ENCODE measurements around the gene LIN7A.
A peak's percentile ranks its signal among the peaks of the same experiment; 100 is the strongest.

Gene LIN7A

DNA sequence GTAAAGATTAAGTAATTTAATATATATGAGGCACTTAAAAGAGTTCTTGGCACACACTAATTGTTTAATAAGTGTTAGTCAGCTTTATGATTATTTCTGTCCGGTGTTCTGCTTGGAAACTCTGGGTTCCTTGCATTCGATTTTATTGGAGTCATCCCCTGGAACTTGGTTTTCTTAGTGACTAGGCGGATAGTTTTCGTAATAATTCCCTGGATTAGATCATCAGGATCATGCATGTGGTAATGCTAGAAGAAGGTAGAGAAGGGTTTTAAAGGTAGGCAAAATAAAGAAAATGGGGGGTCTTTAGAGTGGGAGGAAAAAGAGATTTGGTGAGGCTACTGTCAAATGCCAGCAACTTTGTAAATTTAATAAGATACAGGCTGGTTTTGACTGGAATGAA, 132.6 kb downstream of the LIN7A start:
- Histone ChIP-seq H3K4me2 (ENCODE audit: low read length, poor library complexity, severe bottlenecking) (no peak overlapping the region), H3K18ac (ENCODE audit: low read depth in 1 of 2, low read length in 2 of 2) (no peak overlapping the region), H3K36me3 (ENCODE audit: control insufficient read depth in 1 of 2, insufficient read depth in 2 of 2, low read depth in 1 of 2, low read length in 2 of 2) (no peaks in the 10 kb centered on the region), H2BK5ac (ENCODE audit: low read depth, low read length, poor library complexity, severe bottlenecking) (no peak overlapping the region), H2AK5ac (ENCODE audit: low read length, severe bottlenecking) (no peak overlapping the region), H3K79me1 (replicated peaks; ENCODE audit: low read length, poor library complexity, severe bottlenecking) (no peaks in the 10 kb centered on the region), H3K27me3 (ENCODE audit: control insufficient read depth in 1 of 2, insufficient read depth in 1 of 2, low read length in 2 of 2) (no peaks in the 10 kb centered on the region), H3K14ac (ENCODE audit: low read length in 2 of 2) (no peak overlapping the region), H3K4me3 (ENCODE audit: insufficient read depth in 1 of 2, low read depth in 1 of 2, low read length in 2 of 2) (no peak overlapping the region), H4K91ac (ENCODE audit: low read length) (no peak overlapping the region), H3K27ac (ENCODE audit: low read length, poor library complexity, severe bottlenecking) (no peak overlapping the region), H2BK15ac (ENCODE audit: low read depth, poor library complexity, severe bottlenecking) (no peak overlapping the region), H4K8ac (ENCODE audit: low read length) (no peak overlapping the region), H3K4me1 (ENCODE audit: control insufficient read depth, insufficient read depth, low read depth, low read length) (no peaks in the 10 kb centered on the region), H2AFZ (ENCODE audit: low read depth, low read length) (no peak overlapping the region), H2BK120ac (ENCODE audit: low read depth, low read length) (no peak overlapping the region), H3K23ac (ENCODE audit: low read length in 2 of 2) (no peak overlapping the region), H2BK12ac (ENCODE audit: low read length in 2 of 2) (no peak overlapping the region), H3K9ac (ENCODE audit: low read length) (no peak overlapping the region), H3K9me3 (ENCODE audit: control insufficient read depth, low read length) (no peaks in the 10 kb centered on the region), H3K4ac (ENCODE audit: low read depth in 1 of 2, low read length in 2 of 2) (no peak overlapping the region)
- DNase-seq, result no peak
- WGBS, result 96% methylated on average over 4 of the region's 4 CpGs

DNA sequence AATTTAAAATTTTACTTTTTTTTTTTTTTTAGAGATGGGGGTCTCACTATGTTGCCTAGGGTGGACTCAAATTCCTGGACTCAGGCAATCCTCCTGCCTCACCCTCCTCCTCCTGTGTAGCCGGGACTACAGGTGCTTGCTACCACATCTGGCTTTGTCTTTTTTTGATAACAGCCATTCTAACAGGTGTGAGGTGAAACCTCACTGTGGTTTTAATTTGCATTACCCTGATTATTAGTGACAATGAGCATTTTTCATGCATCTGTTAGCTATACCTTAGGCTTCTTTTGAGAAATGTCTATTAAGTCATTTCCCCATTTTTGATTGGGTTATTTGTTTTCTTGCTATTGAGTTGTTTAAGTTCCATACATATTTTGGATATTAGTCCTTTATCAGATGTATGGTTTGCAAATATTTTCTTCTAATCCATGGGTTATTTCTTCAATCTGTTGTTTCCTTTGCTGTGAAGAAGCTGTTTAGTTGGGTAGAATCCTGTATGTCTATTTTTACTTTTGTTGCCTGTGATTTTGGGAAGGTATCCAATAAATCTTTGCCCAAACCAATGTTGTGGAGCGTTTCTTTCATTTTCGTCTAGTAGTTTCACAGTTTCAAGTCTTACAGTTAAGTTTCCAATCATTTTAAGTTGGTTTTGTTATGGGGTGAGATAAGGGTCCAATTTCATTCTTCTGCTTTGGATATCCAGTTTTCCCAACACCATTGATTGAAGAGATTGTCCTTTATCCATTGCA, 134.9 kb downstream of the LIN7A start:
- no peak overlapping the region for H3K14ac ChIP-seq (ENCODE audit: low read length in 2 of 2)
- no peaks in the 10 kb centered on the region for H3K79me1 ChIP-seq (replicated peaks; ENCODE audit: low read length, poor library complexity, severe bottlenecking)
- H2BK15ac ChIP-seq (ENCODE audit: low read depth, poor library complexity, severe bottlenecking), result no peak overlapping the region
- H2AK5ac ChIP-seq (ENCODE audit: low read length, severe bottlenecking), result no peak overlapping the region
- H3K4me3 ChIP-seq (ENCODE audit: insufficient read depth in 1 of 2, low read depth in 1 of 2, low read length in 2 of 2), result no peak overlapping the region
- H3K18ac ChIP-seq (ENCODE audit: low read depth in 1 of 2, low read length in 2 of 2), result peak overlapping the region in 1 of 2 experiments; percentile 21
- no peak overlapping the region for H3K4ac ChIP-seq (ENCODE audit: low read depth in 1 of 2, low read length in 2 of 2)
- no peak overlapping the region for H2AFZ ChIP-seq (ENCODE audit: low read depth, low read length)
- peaks cover 0 to 3% of the 10 kb centered on the region in 2 experiments for H3K36me3 ChIP-seq (ENCODE audit: control insufficient read depth in 1 of 2, insufficient read depth in 2 of 2, low read depth in 1 of 2, low read length in 2 of 2)
- H3K4me1 ChIP-seq (ENCODE audit: control insufficient read depth, insufficient read depth, low read depth, low read length), result no peaks in the 10 kb centered on the region
- no peak overlapping the region for H3K4me2 ChIP-seq (ENCODE audit: low read length, poor library complexity, severe bottlenecking)
- H3K9ac ChIP-seq (ENCODE audit: low read length), result no peak overlapping the region
- H4K8ac ChIP-seq (ENCODE audit: low read length), result no peak overlapping the region
- H2BK5ac ChIP-seq (ENCODE audit: low read depth, low read length, poor library complexity, severe bottlenecking), result no peak overlapping the region
- no peaks in the 10 kb centered on the region for H3K9me3 ChIP-seq (ENCODE audit: control insufficient read depth, low read length)
- H4K91ac ChIP-seq (ENCODE audit: low read length), result no peak overlapping the region
- H3K23ac ChIP-seq (ENCODE audit: low read length in 2 of 2), result no peak overlapping the region
- no peak for DNase-seq
- H2BK120ac ChIP-seq (ENCODE audit: low read depth, low read length), result no peak overlapping the region
- H2BK12ac ChIP-seq (ENCODE audit: low read length in 2 of 2), result no peak overlapping the region
- H3K27me3 ChIP-seq (ENCODE audit: control insufficient read depth in 1 of 2, insufficient read depth in 1 of 2, low read length in 2 of 2), result no peaks in the 10 kb centered on the region
- 92% methylated on average over 2 of the region's 3 CpGs for WGBS
- H3K27ac ChIP-seq (ENCODE audit: low read length, poor library complexity, severe bottlenecking), result no peak overlapping the region

DNA sequence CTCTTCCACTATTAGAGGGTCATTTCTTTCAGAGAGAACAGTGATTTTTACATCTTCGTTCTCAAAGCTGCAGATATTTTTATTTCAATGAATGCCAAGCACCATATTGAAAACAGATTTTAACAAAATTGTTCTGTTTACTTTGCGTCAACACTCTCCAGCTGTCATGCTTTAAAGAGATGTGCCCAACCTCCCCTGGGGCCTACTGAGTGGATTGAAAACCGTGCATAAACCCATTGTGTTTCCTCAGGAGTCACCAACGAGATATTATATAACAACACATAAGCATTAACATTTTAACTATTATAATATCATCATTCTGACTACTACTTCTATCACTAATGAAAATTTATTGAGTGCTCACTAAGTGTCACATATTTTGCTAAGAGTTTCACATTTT, 139.5 kb downstream of the LIN7A start:
- no peak overlapping the region for H3K23ac ChIP-seq (ENCODE audit: low read length in 2 of 2)
- no peak overlapping the region for H3K27ac ChIP-seq (ENCODE audit: low read length, poor library complexity, severe bottlenecking)
- H2BK12ac ChIP-seq (ENCODE audit: low read length in 2 of 2), result no peak overlapping the region
- WGBS, result 80% methylated on average over 4 of the region's 4 CpGs
- H3K4me2 ChIP-seq (ENCODE audit: low read length, poor library complexity, severe bottlenecking), result no peak overlapping the region
- no peaks in the 10 kb centered on the region for H3K27me3 ChIP-seq (ENCODE audit: control insufficient read depth in 1 of 2, insufficient read depth in 1 of 2, low read length in 2 of 2)
- no peaks in the 10 kb centered on the region for H3K9me3 ChIP-seq (ENCODE audit: control insufficient read depth, low read length)
- no peak overlapping the region for H2BK15ac ChIP-seq (ENCODE audit: low read depth, poor library complexity, severe bottlenecking)
- H2AK5ac ChIP-seq (ENCODE audit: low read length, severe bottlenecking), result no peak overlapping the region
- no peak overlapping the region for H2BK120ac ChIP-seq (ENCODE audit: low read depth, low read length)
- H3K36me3 ChIP-seq (ENCODE audit: control insufficient read depth in 1 of 2, insufficient read depth in 2 of 2, low read depth in 1 of 2, low read length in 2 of 2), result peaks cover 0 to 3% of the 10 kb centered on the region in 2 experiments
- no peak overlapping the region for H3K9ac ChIP-seq (ENCODE audit: low read length)
- no peak overlapping the region for H4K91ac ChIP-seq (ENCODE audit: low read length)
- H3K4me1 ChIP-seq (ENCODE audit: control insufficient read depth, insufficient read depth, low read depth, low read length), result no peaks in the 10 kb centered on the region
- H3K79me1 ChIP-seq (replicated peaks; ENCODE audit: low read length, poor library complexity, severe bottlenecking), result no peaks in the 10 kb centered on the region
- H3K4ac ChIP-seq (ENCODE audit: low read depth in 1 of 2, low read length in 2 of 2), result no peak overlapping the region
- no peak for DNase-seq
- peak overlapping the region; percentile 31 for H2BK5ac ChIP-seq (ENCODE audit: low read depth, low read length, poor library complexity, severe bottlenecking)
- H3K14ac ChIP-seq (ENCODE audit: low read length in 2 of 2), result no peak overlapping the region
- no peak overlapping the region for H4K8ac ChIP-seq (ENCODE audit: low read length)
- H3K4me3 ChIP-seq (ENCODE audit: insufficient read depth in 1 of 2, low read depth in 1 of 2, low read length in 2 of 2), result no peak overlapping the region
- no peak overlapping the region for H2AFZ ChIP-seq (ENCODE audit: low read depth, low read length)
- H3K18ac ChIP-seq (ENCODE audit: low read depth in 1 of 2, low read length in 2 of 2), result no peak overlapping the region

DNA sequence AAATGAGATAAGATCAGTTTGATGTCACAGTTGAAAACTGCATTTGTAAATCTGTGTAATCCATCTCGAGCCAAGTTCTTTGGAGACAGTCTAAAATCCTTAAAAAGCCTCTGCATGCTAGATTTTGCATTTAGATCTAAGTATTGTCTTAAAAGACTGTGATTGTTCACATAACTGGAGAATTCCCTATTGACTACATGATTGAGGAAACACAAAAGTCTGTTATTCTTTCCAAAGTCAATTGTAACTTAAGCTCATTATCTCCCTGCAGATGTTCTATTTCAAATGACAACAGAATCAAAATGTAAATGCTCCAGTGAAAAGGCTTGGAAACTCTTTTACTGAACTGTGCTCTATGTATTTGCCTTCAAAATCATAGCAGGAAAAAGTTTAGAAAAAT, 143.2 kb downstream of the LIN7A start:
- H2AFZ ChIP-seq (ENCODE audit: low read depth, low read length), result no peak overlapping the region
- H3K27ac ChIP-seq (ENCODE audit: low read length, poor library complexity, severe bottlenecking), result no peak overlapping the region
- H4K91ac ChIP-seq (ENCODE audit: low read length), result no peak overlapping the region
- H2BK120ac ChIP-seq (ENCODE audit: low read depth, low read length), result no peak overlapping the region
- no peaks in the 10 kb centered on the region for H3K79me1 ChIP-seq (replicated peaks; ENCODE audit: low read length, poor library complexity, severe bottlenecking)
- H3K4me3 ChIP-seq (ENCODE audit: insufficient read depth in 1 of 2, low read depth in 1 of 2, low read length in 2 of 2), result no peak overlapping the region
- H4K8ac ChIP-seq (ENCODE audit: low read length), result no peak overlapping the region
- peaks cover 0 to 3% of the 10 kb centered on the region in 2 experiments for H3K36me3 ChIP-seq (ENCODE audit: control insufficient read depth in 1 of 2, insufficient read depth in 2 of 2, low read depth in 1 of 2, low read length in 2 of 2)
- H2BK12ac ChIP-seq (ENCODE audit: low read length in 2 of 2), result no peak overlapping the region
- no peak overlapping the region for H3K4ac ChIP-seq (ENCODE audit: low read depth in 1 of 2, low read length in 2 of 2)
- no peaks in the 10 kb centered on the region for H3K9me3 ChIP-seq (ENCODE audit: control insufficient read depth, low read length)
- H3K4me2 ChIP-seq (ENCODE audit: low read length, poor library complexity, severe bottlenecking), result no peak overlapping the region
- no peak for DNase-seq
- no peak overlapping the region for H3K14ac ChIP-seq (ENCODE audit: low read length in 2 of 2)
- H2BK15ac ChIP-seq (ENCODE audit: low read depth, poor library complexity, severe bottlenecking), result no peak overlapping the region
- H3K23ac ChIP-seq (ENCODE audit: low read length in 2 of 2), result no peak overlapping the region
- H3K9ac ChIP-seq (ENCODE audit: low read length), result no peak overlapping the region
- H3K4me1 ChIP-seq (ENCODE audit: control insufficient read depth, insufficient read depth, low read depth, low read length), result no peaks in the 10 kb centered on the region
- H2BK5ac ChIP-seq (ENCODE audit: low read depth, low read length, poor library complexity, severe bottlenecking), result no peak overlapping the region
- no peaks in the 10 kb centered on the region for H3K27me3 ChIP-seq (ENCODE audit: control insufficient read depth in 1 of 2, insufficient read depth in 1 of 2, low read length in 2 of 2)
- no peak overlapping the region for H3K18ac ChIP-seq (ENCODE audit: low read depth in 1 of 2, low read length in 2 of 2)
- WGBS, result no CpG with 5 or more reads among the region's 1 CpG
- H2AK5ac ChIP-seq (ENCODE audit: low read length, severe bottlenecking), result no peak overlapping the region

Measured in mesenchymal stem cell (in vitro differentiated cells and primary cell).